HL-60/S4 treated with retinoic acid at 250 ng/mL for 4 days and 3 days (cell line): ENCODE measurements around the gene ACVR2A.

Experiments used
- in situ Hi-C: fragments of 300-500 bp; cut with MboI; formaldehyde crosslinking; loops from 2 replicates; pipeline ENCODE4 v1.7.0; 2022; ENCODE audit warnings: low sequenced_read_pairs

The ACVR2A gene

DNA sequence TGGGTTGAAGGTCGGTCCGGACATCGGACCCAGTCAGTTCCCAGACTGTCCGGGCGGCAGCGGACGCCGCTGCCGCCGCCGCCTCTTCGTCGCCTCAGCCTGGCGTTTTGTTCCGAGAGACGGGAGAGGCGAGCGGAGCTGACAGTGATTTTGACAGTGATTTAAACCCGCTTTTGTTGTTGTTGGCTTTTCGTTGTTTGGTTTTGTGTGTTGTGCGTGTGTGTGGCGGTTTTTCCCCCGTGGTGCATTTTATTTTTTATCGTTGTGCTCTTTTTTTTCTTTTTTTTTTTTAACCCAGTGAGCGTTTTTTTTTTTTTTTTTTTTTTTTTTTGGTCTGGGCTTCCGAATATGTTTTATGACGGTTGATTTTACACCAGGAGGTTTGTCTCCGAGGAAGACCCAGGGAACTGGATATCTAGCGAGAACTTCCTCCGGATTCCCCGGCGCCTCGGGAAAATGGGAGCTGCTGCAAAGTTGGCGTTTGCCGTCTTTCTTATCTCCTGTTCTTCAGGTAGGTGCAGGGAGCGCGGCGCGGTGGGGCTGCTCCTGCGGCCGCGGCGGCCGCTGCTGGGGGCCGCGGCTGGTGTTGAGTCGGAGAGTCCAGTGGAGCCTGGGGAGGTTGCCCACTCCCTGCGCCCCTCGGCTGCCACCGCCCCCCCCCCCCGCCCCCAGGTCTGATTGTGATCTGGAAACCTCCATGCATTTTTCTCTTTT is at the start of gene ACVR2A:
Gene ACVR2A, plus strand, starts transcription at position 333 of the 714 bp plus-strand sequence. Its CDS starts 124 bp downstream, at position 457.
- in situ Hi-C loops, result no loop called here

DNA sequence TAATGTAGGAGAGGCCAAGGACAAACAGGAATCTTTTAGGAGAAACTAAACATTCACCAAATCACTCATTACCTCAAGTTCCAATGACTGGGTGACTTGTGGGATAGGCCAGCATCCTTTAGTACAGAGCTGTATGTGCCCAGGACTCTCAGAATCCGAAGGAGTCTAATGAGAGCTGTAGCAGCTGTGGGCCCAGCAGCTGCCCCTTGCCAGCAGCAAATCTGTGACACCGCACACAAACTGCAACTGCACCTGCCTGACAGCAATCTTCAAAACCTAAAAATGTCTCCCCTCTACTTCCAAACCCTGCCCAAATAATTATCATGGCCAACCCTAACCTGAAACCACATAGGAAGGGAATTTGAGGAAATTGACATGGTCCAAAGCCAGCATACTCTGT is 44.5 kb upstream of the ACVR2A start:
- in situ Hi-C loops, result no loop called here

DNA sequence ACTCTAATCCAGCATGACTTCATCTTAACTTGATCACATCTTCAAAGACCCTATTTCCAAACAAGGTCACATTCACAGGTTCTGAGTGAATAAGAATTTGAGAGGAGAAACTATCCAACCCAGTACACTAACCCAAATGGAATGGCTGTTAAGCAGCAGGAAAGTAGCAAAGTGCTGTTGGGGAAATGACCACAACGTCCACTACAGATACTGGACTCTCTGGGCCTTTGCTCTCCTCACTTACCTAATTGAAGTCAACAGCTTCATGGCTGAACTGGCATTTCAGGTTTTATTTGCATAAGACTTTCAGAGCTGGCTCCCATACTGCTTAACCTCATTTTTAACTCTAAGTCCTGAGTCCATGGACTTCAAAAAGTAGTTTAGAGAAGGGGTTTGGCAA is 38.0 kb upstream of the ACVR2A start:
- in situ Hi-C loops, result no loop called here

DNA sequence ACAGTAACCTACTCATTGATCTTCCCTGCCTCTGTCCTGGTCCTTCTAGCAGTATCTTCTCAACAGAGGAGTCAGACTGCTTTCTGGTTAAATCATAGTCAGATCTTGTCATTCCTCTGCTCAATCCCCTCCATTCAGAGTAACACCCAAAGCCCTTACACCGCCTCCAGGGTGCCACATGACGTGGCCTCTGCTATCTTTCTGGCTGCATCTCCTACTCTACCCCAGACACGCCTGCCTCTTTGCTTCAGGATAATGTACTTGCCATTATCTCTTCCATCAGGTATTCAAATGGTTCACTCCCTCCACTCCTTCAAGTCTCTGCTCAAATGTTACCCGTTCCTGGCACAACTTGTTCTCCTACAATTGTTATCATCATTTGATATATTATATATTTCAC is 36.3 kb upstream of the ACVR2A start:
- in situ Hi-C loops, result no loop called here

DNA sequence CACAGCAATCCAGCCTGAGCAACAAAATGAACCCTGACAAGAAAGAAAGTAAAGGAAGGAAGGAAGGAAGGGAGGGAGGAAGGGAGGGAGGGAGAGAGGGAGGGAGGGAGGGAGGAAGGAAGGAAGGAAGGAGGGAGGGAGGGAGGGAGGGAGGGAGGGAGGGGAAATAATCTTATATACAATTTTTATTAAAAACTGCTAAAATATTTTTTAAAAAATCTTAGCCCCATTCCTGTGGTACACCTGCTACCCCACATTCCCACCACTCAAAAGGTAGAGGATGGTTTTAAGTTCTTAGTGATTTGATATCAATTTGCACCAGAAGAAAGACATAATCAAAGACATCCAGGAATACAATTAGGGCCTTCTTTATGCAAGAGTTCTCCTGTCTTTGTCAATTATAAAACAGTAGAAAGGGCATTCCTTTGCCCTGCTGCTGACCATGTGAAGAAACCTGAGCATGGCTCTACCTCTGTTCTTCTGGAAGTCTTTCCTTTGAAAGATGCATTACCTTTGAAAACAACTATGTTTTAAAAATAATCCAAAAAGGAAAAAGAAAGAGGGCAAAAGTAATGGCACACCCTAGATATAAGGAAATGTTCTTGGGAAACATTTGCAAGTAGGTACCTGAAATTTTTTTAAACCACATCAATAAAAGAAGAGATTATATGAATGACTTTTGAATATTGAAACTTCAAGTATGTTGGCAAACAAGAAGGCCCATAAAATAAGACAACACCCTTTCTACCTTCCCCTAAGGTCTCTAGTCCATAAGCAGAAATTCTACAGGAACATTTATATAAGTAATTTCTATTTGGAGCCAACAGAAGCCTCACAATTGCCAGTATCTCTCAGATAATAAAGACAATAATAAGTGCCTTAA is 33.7 kb upstream of the ACVR2A start:
- in situ Hi-C loops, result no loop called here

DNA sequence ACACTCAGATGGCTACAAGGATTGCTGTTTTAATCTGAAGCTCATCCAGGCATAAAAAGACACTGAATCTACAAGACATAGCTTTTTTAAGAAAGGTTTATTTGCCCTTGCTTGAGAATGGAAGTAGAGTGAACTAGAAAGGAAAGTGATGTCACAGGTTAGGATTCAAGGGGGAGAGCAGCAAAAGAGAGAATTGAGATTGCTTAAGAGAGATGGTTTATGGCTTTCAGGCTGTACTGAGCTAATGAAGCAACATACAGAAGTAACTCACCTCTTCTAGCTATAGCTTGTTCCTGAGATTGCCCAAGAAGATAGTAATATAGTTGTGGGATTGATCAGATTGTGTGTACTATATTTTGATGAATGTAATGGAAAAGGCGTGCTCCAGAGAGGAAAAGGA is 26.1 kb upstream of the ACVR2A start:
- in situ Hi-C loops, result no loop called here

DNA sequence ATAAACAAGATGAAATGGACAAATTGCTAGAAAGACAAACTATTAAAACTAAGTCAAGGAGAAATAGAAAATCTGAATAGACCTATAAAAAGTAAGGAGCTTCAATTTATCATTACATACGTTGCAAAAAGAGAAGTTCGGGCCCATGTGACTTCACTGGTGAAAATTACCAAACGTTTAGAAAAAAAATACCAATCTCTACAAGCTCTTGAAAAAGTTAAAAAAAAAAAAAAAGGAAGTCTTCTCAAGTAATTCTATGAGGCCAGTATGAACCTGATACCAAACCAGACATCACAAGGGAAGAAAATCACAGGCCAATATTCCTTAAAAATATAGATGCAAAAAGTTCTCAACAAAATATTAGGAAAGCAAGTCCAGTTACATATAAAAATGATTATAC is 20.2 kb upstream of the ACVR2A start:
- in situ Hi-C loops, result no loop called here

DNA sequence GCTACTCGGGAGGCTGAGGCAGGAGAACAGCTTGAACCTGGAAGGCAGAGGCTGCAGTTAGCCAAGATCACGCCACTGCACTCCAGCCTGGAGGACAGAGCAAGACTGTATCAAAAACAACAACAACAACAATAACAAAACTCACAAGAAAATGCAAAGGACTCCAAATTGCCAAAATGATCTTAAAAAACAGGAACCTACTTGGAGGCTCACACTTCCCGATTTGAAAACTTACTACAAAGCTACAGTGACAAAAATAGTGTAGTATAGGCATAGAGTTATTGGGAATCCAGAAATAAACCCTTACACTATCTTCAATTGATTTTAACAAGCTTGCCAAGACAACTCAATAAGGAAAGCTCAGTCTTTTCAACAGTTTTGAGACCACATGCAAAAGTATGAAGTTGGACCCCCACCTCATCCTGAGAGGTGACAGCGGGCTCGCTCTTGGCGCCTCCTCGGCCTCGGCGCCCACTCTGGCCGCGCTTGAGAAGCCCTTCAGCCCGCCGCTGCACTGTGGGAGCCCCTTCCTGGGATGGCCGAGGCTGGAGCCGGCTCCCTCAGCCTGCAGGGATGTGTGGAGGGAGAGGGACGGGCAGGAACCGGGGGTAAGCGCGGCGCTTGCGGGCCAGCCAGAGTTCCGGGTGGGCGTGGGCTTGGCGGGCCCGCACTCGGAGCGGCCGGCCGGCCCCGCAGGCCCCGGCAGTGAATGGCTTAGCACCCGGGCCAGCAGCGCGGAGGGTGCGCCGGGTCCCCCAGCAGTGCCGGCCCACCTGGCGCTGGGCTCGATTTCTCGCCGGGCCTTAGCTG is 18.3 kb upstream of the ACVR2A start:
- in situ Hi-C loops, result no loop called here

DNA sequence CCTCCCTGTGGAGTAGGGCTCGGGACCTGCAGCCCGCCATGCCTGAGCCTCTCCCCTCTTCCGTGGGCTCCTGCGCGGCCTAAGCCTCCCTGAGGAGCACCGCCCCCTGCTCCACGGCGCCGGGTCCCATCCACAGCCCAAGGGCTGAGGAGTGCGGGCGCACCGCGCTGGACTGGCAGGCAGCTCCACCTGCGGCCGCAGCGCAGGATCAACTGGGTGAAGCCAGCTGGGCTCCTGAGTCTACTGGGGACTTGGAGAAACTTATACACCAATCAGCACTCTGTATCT is 17.8 kb upstream of the ACVR2A start:
- in situ Hi-C loops, result no loop called here

DNA sequence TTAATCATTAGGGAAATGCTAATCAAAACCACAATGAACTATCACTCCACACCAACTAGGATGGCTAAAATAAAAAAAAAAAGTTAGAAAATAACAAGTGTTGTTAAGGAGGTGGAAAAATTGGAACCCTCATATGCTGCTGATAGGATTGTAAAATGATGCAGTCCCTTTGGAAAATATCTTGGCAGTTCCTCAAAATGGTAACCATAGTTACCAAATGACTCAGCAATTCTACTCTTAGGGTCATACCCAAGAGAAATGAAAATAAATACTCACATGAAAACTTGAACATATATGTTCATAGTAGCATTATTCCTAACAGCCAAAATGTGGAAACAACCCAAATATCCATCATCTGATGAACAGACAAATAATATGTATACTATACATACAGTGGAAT is 15.7 kb upstream of the ACVR2A start:
- in situ Hi-C loops, result no loop called here

DNA sequence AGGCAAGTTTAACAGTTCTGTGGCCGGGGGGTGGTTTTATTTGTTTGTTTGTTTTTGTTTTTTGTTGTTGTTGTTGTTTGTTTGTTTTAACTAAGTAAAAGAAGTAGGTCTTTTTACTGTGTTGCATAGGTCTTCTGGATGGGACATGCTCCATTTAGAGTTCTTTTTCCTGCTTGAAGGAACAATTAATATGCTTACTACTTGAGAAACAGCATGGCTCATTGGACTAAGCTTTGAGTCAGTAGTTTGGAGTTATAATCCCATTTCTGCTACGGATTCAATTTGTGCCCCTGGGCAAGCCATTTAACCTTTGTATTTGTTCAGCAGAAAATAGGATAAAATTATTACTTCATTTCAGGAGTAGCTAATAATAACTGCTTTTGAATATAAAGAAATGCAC is 8.7 kb upstream of the ACVR2A start:
- in situ Hi-C loops, result no loop called here

DNA sequence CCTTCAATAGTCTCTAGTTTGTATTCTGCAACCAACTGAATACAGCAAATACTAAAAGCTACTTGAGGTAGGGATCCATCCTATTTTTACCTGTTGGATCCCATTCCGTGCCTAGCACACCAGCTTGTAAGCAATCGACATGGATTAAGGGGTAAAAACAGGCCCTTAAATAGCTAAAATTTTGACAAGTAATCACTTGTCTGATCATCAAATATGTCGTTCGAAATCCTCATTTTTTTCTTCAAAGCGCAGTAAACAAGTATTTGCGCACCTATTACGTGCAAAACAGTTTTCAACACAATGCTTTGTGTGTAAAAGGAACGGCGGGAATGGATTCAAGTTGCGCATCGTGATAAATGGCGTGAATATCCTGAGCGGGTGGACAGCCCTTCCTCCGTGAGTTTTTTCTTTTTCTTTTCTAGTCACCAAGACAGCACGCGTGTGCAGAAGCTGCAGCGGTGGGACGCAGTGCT is 1.4 kb upstream of the ACVR2A start:
- in situ Hi-C loops, result no loop called here

DNA sequence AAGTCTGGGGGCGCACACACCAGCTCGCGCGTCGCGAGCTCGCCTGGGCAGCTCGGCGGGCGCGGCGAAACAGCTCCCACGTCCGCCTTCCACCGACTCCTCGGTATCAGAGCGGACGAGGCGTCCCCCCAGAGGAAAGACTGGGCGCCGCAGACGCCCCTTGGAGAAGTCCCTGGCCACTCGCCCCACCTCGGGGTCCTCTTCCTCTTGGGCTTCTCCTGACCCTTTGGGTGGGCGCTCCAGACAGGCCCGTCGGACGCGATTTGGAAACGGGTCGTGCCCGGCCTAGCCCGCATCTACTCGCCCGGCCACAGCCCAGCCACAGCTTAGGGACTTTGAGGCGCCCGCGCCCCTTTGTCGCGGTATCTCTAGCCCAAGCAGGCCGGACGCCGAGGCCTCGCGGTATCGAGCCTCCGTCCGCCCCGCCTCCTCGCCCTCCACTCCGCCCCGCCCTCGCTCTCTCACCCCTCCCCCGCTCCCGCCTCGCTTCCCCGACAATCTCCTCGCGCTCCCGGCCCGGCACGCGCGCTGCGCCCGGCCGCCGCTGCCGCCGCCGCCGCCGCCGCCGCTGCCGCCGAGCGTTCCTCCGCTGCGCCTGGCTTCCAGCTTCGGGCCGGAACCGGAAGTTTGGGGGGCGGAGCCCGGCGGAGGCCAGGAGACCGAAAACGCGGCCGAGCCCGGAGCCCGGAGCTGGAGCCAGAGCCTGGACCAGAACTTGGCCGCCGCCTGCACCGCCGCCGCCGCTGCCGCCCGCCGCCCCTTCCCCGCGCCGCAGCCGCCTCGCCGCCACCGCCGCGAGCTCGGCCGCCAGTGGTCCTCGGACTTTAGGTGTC is 749 bp upstream of the ACVR2A start:
- in situ Hi-C loops, result no loop called here

DNA sequence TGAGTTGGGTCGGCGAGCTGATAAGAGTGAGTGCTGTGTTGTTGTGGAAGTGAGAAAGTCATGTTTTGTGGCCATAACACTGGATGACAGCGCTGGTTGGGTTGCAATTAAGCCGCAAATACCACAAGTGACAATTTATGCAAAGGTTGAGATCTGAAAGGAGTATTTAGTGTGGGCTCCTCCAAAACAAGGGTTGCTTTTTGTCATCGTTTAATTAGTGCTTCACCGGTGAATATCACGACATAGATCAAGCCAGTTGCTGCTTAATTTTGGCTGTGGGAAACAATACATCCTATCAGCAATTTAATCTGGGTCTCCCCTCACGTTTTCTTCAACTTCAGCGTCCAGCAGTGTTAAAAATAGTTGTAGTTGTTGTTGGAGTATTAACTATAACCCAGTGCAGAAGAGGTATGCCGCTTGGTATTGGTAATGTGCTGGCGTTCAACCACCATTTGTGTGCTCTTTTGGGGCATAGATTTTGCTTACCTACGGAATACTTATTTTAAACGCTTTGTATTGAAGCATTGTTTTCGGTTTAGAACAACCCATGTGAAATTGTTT is 662 bp downstream of the ACVR2A start:
- in situ Hi-C loops, result no loop called here

DNA sequence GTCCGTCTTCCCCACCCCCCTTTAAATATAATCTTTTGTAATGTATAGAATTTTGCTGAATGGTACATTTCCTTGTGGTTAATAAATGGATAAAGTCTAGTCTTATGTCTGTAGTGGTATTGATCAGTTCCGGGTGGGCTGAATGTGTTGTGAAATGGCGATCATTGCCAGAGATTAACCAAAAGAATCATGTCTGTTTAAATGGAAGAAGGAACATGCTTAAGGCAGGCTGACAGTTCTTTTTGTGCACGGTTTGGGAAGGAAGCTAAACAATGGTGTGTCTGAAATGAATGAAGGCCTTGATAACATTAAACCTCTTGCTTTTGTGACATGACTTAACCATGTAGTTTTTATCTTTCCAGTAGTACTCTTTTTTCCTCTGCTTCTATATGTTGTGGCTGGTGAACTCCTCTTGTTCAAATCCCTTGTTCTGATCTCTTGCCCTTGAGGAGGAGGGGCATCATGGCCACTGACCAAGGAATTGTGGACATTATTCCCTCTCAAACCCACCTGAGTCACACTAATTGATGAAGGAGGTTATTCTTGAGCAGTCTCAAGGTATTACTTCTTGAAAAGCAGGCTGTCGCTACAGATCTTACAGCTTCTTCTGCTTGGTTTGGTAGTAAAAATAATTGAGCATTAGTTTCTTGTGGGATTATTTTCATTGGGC is 1.7 kb downstream of the ACVR2A start:
- in situ Hi-C loops, result no loop called here

DNA sequence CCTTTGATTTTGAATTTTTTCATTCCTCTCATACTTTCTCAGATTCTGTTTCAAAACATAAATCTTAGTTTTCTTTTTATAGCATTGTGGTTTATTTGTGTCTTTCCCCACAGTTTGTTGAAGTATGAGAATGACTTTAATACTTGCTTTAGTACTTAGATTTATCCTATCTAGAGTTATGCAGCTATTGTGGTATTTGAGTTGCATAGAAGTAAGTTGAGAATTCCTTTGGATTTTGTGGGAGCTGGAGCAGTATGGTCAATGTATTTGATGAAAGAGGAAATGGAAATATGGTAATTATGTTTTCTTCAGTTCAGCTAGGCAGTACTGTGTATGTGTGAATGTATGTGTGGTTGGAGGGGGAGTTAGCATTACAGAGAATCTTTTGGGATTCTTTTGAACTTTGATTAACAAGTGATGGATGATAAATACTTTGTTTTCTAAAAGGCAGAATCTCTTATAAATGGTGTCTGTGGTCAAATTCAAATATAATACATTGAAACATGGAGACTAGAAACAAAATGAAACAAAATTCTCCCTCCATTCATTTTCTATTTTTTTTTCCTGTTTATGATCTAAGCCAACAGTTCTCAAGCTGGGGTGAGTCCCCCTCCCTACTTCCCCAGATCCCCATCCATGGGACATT is 3.0 kb downstream of the ACVR2A start:
- in situ Hi-C loops, result no loop called here

DNA sequence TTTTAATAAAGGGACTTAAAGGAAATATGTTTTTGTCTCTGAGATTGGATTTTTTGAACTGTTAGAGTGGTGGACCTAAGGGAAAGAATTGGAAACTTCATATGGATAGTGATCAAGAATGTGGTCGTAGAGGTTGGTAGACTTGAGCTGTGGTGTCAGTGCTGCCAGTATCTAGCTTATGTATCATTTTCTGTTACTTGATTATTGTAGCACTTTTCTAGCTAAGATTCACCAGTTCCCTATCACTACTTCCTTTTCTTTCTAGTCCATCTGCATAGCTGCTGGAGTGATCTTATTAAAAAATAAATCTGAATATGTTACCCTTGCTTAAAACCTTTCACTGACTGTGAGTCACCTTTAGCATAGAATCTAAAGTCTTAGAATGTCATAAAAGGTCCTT is 6.0 kb downstream of the ACVR2A start:
- in situ Hi-C loops, result no loop called here

DNA sequence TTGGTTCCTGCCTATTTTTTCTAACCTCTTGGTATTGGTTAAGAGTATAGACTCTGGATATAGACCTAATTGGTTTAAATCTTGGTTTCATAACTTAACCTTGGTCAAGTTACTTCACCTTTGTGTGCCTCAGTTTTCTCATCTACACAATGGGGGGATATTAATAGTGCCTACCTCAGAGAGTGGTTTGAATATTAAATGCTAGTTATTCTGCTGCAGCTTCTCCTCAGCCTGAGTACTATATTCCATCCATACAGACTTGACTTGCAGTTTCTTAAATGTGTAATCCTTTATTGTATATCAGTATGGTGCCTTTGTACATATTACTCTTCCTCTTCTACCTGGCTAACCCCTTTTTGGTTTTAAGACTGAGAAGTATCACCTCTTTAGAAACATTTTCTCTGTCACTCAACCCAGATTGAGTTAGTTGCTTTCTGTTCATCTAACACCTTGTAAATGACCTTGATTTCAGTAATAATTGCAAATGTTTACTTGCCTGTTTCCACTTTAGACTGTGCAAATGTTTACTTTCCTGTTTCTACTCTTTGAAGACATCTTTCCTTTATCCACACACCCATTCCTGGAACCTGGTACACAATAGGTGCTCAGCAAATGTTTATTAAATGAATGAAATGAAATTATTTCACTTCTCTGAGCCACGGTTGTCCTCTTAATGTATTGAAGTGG is 6.6 kb downstream of the ACVR2A start:
- in situ Hi-C loops, result no loop called here
